ENCODE results near the gene TPST2.

The TPST2 gene

DNA sequence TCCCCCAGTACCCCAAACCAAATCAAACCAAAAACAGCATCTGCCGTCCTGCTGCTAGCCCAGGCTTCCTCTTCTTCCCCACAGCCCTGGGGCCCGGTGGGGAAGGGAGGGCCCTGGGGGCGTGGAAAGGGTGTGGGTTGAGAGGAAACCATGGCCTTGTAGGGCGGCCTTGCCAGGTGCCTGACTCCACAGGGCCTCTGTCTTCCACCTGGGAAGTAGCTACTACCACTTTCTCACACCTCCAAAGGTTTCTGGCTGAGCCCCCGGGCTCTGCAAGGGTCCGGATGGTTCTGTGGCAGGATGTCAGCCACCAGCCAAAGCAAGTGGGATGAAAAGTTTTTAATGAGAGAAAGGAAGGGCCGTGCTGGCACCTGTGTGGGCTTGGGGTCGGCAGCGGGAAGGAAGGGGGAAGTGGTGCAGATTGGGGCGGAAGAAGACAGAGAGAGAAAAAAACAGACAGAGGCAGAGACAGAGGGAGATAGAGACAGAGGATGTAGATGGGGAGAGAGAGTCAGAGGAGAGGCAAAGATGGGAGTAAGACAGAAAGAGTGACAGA is 10.5 kb downstream of the TPST2 start:
- DNase-seq: peak; percentile 26 to 47

DNA sequence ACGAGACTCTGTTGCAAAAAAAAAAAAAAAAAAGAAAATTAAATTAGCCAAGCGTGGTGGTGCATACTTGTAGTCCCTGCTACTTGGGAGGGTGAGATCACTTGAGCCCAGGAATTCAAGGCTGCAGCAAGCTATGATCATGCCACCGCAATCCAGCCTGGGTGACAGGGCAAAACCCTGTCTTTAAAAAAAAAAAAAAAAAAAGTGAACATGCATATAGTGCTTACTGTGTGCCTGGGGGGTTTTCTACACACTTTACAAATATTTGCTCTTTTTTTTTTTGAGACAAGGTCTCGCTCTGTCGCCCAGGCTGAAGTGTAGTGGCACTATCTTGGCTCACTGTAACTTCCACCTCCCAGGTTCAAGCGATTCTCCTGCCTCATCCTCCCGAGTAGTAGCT is 12.9 kb downstream of the TPST2 start:
- no peak for DNase-seq

DNA sequence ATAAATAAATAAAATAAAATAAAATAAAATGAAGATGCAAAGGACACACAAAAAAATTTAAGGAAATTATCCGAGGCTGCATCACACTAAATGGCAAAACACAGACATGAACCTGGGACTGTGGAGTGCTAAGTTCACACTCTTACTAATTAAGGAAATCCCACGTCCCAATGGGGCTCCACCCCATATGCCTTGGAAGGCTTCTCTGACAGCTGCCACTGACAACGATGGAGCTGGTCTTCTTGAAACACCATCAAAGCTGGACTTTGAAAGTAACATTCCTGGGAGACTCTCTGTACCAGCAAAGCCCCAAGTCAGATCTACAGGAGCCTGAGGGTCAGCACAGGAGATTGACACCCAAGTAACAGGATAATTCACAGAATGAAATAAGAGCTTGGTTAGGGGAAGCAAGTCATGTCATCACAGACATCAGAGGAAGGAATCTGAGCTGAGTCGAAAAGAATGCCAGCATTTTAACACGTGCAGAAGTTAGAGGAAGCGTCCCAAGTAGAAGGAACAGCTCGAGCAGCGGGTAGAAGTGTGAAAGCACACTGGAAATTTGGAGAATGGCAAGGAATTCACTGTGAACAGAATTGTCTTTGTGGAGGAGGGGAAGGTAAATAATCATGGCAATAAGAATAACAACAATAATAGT is 13.8 kb downstream of the TPST2 start:
- peak; percentile 63 to 68 for DNase-seq

DNA sequence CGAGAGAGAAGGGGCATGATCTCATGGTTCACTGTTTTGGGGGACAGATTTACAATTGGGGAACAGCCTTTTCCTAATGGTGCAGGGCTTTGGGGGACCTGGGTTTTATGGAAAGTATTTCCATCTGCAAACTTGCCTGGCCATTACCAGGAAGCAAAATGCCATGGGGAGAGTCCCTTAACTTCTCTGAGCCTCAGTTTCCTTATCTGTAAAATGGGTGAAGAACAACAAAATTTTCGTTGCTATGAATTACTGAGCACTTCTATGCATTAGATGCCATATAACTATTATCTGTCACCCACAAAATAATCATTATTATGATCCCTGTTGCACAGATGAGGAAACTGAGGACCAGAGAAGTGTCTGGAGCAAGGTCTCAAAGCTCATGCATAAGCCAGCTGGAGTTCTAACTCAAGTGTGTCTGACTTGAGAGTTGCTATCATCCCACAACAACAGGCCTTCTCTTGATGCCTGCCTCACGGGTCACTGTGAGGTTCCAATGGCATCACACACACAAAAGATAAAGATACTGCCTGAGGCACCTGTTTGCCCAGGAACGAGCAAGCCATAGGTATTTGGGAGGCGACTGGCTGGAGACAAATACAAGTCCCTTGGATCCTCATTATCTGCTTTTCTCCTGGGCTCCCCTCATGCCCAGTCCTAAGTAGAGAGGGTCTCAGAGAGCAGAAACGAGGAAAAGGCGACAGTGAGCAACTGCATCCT is 15.8 kb downstream of the TPST2 start:
- DNase-seq: no peak

GRCh38 chr22:26573026-26573662 is 16.8 kb downstream of the TPST2 start:
- peak; percentile 87 to 88 for DNase-seq

GRCh38 chr22:26570864-26571525 is 18.9 kb downstream of the TPST2 start:
- DNase-seq: no peak

DNA sequence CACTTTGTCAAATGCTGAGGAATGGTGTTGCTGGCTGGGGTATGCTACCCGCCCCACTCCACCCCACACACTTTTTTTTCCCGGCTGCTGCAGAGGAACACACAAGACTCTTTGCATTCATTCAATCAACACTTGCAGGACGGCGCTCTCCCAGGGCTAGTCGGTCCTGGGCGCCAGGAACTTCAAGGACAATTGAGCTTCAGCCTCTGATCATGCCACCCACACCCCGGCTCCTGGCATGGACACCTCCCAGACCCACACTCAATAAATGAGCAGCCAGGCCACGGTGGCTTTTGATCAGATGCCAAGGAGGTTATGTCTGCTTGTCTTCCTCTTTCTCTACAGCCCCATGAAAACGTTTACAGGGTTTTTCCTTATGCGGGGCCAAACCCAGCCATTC is 19.8 kb downstream of the TPST2 start:
- DNase-seq: no peak

GRCh38 chr22:26568207-26568706 is 21.7 kb downstream of the TPST2 start:
- DNase-seq: no peak

- no peak for DNase-seq
Observed at GRCh38 chr22:26567610-26568009, 22.3 kb downstream of the TPST2 start.

DNA sequence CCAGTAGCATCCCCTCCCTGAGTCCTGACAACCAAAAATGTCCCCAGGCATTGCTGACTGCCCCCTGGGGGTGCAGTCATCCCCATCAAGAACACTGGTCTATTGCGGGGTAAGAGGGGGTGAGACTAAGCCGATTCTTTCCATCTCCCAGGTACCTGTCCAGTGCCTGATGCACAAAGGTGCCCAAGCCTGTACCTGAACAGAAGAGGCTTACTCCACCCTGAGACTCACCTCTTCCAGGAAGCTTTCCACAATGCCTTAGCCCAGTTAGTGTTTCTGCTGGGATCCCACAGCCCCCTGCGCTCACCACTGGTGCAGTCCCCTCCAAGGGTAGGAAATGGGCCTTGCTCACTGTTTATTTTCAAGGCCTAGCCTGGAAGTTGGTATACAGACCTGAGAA is 22.9 kb downstream of the TPST2 start:
- no peak for DNase-seq

GRCh38 chr22:26565889-26566288 is 24.0 kb downstream of the TPST2 start:
- DNase-seq: no peak

DNA sequence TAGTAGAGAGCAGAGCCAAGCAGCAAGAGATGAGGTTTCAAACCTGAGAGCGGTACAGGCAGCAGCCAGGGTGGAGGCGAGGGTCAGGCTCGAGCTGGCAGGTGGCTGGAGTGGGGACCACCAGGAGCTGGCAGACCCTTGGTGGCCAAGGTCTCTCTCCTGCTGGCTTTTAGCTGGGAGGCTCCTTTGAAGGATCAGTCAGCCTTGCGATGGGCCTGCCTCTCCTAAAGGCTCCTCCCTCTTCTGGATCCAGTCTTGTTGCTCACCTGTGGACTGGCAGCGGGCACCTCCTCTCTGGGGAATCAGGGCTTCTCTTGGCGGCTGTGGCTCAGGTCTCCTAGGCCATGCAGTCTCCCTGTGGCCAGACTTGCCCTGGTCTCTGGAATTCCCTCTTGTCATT is 24.8 kb downstream of the TPST2 start:
- no peak for DNase-seq

DNA sequence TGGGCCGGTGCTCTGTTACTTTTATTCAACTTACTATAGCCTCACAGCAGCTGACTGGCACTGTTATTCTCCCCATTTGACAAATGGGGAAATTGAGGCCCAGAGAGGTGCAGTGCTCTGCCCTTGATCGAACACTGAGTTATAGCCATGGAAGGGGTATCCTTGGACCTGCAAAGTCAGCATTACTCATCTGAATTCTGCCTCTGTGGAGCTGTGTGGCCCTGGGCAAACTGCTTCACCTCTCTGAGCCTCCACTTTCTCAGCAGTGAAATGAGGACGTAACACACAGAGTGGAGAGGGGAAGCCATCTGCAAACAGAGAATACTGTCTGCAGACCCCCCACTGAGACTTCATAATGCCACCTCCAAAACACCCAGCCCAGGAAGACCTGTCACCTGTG is 25.3 kb downstream of the TPST2 start:
- no peak for DNase-seq

DNA sequence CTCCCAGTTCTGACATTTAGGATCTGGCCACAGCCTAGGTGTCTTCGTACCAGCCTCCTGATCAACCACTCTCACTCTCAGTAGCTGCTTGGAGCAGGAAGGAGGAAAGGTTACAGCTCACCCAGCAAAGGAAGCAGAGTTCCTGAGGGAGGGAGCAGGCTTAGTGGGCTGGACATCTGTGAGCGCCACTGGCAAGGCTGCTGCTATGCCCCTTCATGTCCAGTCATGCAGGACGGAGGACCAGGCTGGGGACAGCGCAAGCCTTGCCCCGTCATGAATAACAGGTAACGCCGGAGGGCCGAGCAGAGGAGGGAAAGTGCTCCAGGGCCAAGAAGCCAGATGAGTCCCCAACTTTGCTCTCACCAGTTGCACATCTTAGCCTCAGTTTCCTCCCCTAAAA is 25.8 kb downstream of the TPST2 start:
- DNase-seq: no peak

GRCh38 chr22:26563022-26563421 is 26.9 kb downstream of the TPST2 start:
- no peak for DNase-seq

GRCh38 chr22:26561756-26562417 is 28.0 kb downstream of the TPST2 start:
- DNase-seq: no peak

GRCh38 chr22:26559961-26560575 is 29.9 kb downstream of the TPST2 start:
- peak; percentile 43 to 57 for DNase-seq

DNA sequence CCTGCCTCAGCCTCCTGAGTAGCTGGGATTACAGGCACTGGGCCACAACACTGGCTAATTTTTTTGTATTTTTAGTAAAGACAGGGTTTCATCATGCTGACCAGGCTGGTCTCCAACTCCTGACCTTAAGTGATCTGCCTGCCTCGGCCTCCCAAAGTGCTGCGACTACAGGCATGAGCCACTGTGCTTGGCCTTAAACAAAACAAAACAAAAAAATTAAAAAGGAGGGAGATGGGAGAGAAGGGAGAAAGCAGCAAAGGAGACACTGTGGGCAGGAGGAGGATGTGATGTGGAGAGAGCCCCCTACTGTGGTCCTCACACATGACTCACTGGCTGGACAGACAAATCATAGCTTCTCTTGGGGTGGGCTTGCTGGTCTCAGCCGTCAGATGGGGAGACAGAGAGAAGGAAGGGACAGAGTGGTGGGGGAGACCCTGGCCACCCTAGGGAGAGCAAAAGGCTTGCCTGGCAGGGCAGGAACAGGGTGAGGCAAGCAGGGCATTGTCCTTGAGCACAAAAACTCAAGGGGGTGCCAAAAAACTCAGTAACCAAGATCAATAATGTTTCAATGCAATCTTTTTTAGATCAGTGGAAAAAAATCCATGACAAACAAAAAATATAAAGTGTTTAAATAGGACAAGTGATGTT is 31.6 kb downstream of the TPST2 start:
- no peak for DNase-seq

DNA sequence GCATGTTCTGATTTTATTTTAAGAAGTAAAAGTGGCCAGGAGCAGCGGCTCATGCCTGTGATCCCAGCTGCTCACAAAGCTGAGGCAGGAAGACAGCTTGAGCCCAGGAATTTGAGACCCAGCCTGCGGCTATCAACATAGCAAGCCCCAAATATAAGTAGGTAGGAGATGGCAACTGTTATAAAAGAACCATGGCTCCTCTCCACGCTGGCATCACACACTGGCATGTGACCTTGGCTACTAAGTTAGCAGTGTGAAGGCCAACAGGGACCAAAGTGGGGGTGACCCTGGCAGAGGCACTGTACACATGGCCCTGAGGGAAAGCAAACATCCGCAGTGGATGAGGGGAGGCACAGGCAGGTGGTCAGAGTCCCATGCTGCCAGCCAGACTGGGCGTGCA is 33.0 kb downstream of the TPST2 start:
- DNase-seq: no peak

DNA sequence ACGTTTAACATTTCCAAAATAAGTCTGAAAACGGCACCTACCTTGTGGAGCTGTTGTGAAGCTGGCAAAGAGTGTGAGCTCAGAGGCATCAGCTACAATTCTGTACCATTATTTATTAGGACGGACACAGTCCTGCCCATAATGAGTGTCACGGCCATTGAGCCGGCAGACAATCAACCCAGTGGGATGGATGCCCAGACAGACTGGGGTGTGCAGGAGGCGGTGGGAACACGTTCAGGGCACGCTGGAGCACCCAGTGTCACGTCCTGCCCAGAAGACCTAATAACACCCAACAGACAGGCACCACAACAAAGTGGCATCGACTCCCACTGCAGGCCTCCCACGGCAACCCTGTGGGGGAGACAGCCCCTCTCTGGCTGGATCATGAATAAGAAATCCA is 34.5 kb downstream of the TPST2 start:
- DNase-seq: no peak

DNA sequence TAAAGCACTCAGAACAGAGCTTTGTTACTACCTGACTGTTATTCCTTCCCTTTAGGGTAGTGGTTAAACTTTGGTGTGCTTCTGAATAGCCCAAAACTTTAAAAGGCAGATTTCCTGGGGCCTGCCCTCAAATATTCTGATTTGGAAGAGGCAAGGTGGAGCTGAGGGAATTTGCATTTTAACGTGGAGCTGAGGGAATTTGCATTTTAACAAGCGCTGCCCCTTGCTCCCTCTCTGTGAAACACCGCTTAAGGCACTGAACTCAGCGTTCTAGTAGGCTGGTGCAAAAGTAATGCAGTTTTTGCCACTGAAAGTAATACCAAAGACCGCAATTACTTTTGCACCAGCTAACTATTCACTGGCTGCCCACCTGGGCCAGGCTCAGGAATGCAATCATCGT is 35.0 kb downstream of the TPST2 start:
- DNase-seq: no peak
